ENCODE data around the gene UBE2L3. TPM values are rescaled to one million over a fixed set of nuclear protein-coding genes. Genes with fewer than 3 reads are reported as not detected.

Gene UBE2L3
- total and polyA plus RNA-seq, 2 experiments from 2014 or later: 56.3 to 118 TPM

DNA sequence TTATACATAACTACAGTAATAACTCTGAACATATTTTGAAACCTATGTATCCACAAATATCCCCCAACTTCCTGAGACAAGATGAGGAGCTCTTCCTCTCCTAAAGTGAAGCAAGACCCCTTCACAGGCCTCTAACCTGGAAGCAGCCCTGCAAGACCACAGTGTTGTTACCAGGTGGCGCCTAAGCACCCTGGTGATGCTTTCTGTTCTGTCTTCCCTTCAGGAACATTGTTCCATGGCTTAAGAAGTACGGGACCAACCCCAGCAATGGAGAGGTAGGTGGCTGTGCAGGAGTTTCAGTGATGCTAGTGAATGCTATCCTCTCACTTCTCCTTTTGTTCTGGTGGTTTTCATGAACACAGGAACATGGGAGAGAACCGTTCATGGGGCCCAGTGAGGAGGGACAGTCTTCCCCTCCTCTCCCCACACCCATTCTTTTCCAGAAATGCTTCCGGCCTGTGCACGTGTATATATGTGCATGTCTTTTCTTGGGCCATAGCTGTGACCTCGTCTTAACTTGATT, 104.7 kb downstream of the UBE2L3 start:
- Histone ChIP-seq H3K4me1 (ENCODE audit: low read depth) (no peaks in the 10 kb centered on the region), H3K36me3 (peaks cover 26% of the 10 kb centered on the region), H3K27ac (no peak overlapping the region), H3K9me3 (ENCODE audit: low read depth) (no peaks in the 10 kb centered on the region), H3K27me3 (no peaks in the 10 kb centered on the region), H3K4me3 (no peak overlapping the region)
- TF ChIP-seq, protein P1, sequence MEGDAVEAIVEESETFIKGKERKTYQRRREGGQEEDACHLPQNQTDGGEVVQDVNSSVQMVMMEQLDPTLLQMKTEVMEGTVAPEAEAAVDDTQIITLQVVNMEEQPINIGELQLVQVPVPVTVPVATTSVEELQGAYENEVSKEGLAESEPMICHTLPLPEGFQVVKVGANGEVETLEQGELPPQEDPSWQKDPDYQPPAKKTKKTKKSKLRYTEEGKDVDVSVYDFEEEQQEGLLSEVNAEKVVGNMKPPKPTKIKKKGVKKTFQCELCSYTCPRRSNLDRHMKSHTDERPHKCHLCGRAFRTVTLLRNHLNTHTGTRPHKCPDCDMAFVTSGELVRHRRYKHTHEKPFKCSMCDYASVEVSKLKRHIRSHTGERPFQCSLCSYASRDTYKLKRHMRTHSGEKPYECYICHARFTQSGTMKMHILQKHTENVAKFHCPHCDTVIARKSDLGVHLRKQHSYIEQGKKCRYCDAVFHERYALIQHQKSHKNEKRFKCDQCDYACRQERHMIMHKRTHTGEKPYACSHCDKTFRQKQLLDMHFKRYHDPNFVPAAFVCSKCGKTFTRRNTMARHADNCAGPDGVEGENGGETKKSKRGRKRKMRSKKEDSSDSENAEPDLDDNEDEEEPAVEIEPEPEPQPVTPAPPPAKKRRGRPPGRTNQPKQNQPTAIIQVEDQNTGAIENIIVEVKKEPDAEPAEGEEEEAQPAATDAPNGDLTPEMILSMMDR (IDR thresholded peaks at IDR 0.05; ENCODE audit: low read depth, low read length): no peak
- no peak for DNase-seq (ENCODE audit: low read depth in 1 of 2, low spot score in 1 of 2)

Other genes starting within 250 kb of the UBE2L3 start
- gene RIMBP3B, start 184.0 kb upstream of the UBE2L3 start, total RNA-seq: 1.7 and 1.9 TPM in 2 replicates
- 0.24 and 0.34 TPM in 2 replicates for gene RIMBP3B, start 184.0 kb upstream of the UBE2L3 start, polyA plus RNA-seq
- 23.5 and 34.5 TPM in 2 replicates for gene HIC2, start 150.3 kb upstream of the UBE2L3 start, total RNA-seq
- 9.4 and 15.8 TPM in 2 replicates for gene HIC2, start 150.3 kb upstream of the UBE2L3 start, polyA plus RNA-seq
- 13.4 and 13.8 TPM in 2 replicates for gene TMEM191C, start 100.3 kb upstream of the UBE2L3 start, total RNA-seq
- gene TMEM191C, start 100.3 kb upstream of the UBE2L3 start, polyA plus RNA-seq: 11.3 and 11.8 TPM in 2 replicates
- 1.1 and 3.2 TPM in 2 replicates for gene RIMBP3C, start 16.3 kb upstream of the UBE2L3 start, total RNA-seq
- gene RIMBP3C, start 16.3 kb upstream of the UBE2L3 start, polyA plus RNA-seq: 0.32 and 0.59 TPM in 2 replicates
- 42.0 and 42.5 TPM in 2 replicates for gene YDJC, start 62.3 kb downstream of the UBE2L3 start, total RNA-seq
- gene YDJC, start 62.3 kb downstream of the UBE2L3 start, polyA plus RNA-seq: 31.2 and 31.8 TPM in 2 replicates
- 0.57 and 0.70 TPM in 2 replicates for gene CCDC116, start 65.0 kb downstream of the UBE2L3 start, total RNA-seq
- gene CCDC116, start 65.0 kb downstream of the UBE2L3 start, polyA plus RNA-seq: 0.17 and 0.94 TPM in 2 replicates
- gene SDF2L1, start 74.6 kb downstream of the UBE2L3 start, total RNA-seq: 26.8 and 130 TPM in 2 replicates
- 28.2 and 127 TPM in 2 replicates for gene SDF2L1, start 74.6 kb downstream of the UBE2L3 start, polyA plus RNA-seq
- 23.3 and 29.2 TPM in 2 replicates for gene PPIL2, start 98.3 kb downstream of the UBE2L3 start, total RNA-seq
- 23.6 and 26.1 TPM in 2 replicates for gene PPIL2, start 98.3 kb downstream of the UBE2L3 start, polyA plus RNA-seq
- gene YPEL1, start 168.1 kb downstream of the UBE2L3 start, total RNA-seq: 12.2 and 22.4 TPM in 2 replicates
- gene YPEL1, start 168.1 kb downstream of the UBE2L3 start, polyA plus RNA-seq: 20.4 and 39.8 TPM in 2 replicates